ENCODE data around the gene EPB41L4B. TPM values are rescaled to one million over a fixed set of nuclear protein-coding genes. Genes with fewer than 3 reads are reported as not detected.

EPB41L4B gene
- total RNA-seq, 2 donors from 2014 or later: 41.9 to 122 TPM

DNA sequence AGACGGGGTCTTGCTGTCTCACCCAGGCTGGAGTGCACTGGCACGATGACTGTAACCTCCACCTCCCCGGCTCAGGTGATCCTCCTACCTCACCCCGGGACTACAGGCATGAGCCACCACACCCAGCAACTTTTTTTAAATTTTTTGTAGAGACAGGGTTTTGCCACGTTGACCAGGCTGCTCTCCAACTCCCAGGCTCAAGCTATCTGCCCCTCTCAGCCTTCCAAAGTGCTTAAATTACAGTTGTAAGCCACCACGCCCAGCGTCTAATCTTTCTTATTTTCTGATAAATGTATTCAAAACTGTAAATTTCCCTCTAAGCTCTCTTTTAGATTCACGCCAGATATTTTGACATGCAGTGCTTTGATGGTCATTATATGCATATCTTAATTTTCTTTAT, 164.2 kb downstream of the EPB41L4B start:
- Histone ChIP-seq H3K4me1 (no peaks in the 10 kb centered on the region), H3K9me3 (no peaks in the 10 kb centered on the region), H3K4me3 (no peak overlapping the region), H3K27me3 (no peaks in the 10 kb centered on the region), H3K27ac (no peak overlapping the region), H3K36me3 (replicated peaks in 1 of 2; ENCODE audit: insufficient read depth in 1 of 2, low read depth in 2 of 2) (no peaks in the 10 kb centered on the region)
- intact Hi-C loops (cut with DNase I): no loop called here
- ATAC-seq (no peak), DNase-seq (no peak)
- WGBS, 2 donors: 71 to 72% methylated on average over 8 of the region's 8 CpGs
- TF ChIP-seq POLR2A (IDR thresholded peaks at IDR 0.05): no peak
- TF ChIP-seq, protein P1, sequence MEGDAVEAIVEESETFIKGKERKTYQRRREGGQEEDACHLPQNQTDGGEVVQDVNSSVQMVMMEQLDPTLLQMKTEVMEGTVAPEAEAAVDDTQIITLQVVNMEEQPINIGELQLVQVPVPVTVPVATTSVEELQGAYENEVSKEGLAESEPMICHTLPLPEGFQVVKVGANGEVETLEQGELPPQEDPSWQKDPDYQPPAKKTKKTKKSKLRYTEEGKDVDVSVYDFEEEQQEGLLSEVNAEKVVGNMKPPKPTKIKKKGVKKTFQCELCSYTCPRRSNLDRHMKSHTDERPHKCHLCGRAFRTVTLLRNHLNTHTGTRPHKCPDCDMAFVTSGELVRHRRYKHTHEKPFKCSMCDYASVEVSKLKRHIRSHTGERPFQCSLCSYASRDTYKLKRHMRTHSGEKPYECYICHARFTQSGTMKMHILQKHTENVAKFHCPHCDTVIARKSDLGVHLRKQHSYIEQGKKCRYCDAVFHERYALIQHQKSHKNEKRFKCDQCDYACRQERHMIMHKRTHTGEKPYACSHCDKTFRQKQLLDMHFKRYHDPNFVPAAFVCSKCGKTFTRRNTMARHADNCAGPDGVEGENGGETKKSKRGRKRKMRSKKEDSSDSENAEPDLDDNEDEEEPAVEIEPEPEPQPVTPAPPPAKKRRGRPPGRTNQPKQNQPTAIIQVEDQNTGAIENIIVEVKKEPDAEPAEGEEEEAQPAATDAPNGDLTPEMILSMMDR (IDR thresholded peaks at IDR 0.05): no peak

DNA sequence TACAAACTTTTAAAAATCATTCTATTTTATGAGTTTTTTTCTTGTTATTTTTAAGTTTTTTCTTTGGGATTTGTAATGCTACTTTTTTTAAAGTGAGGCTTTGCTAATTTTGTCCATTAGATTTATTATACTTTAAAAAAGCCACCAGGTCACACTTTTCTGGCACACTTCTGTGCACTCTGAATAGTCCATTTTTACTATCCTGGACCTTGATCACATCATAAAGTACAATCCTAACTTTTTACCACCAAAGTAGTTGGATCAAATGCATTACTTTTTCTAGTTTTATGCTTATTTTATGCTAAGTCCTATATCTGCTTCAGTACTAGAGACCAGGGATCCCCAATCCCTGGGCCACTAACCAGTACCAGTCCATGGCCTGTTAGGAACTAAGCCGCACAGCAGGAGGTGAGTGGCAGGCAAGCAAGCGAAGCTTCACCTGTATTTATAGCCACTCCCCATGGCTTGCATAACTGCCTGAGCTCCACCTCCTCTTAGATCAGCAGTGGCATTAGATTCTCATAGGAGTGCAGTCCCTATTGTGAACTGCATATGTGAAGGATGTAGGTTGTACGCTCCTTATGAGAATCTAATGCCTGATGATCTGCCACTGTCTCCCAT, 169.8 kb downstream of the EPB41L4B start:
- 61 to 76% methylated on average over 2 to 3 of the region's 3 CpGs for WGBS, 2 donors
- Histone ChIP-seq H3K27me3 (no peaks in the 10 kb centered on the region), H3K27ac (no peak overlapping the region), H3K4me3 (no peak overlapping the region), H3K4me1 (no peaks in the 10 kb centered on the region), H3K9me3 (no peaks in the 10 kb centered on the region), H3K36me3 (replicated peaks in 1 of 2; ENCODE audit: insufficient read depth in 1 of 2, low read depth in 2 of 2) (no peaks in the 10 kb centered on the region)
- peak in 3 of 4 donors; percentile 12 to 36 (median 32) for DNase-seq
- intact Hi-C loops (cut with DNase I): no loop called here
- no peak for TF ChIP-seq POLR2A (IDR thresholded peaks at IDR 0.05)
- TF ChIP-seq, protein P1 (IDR thresholded peaks at IDR 0.05): no peak
- no peak for ATAC-seq

DNA sequence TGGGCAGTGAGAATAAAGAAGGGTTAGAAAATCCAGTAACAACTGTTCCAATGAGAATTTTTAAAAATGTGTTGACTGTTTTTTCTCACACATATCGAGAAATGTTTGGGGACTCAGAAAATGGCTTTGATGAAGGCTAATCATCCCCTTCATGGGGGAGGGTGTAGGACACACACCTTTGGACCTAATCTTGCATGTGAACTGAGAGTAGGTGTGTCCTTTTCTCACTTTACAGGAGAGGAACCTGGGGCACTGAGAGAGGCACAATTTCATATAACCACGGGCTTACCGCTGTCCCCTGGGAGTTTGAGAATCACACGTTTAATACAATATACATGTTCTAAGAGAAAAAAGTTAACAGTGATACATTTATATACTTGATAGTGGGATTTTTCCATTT, 171.1 kb downstream of the EPB41L4B start:
- WGBS, 2 donors: 88 to 93% methylated on average over 4 of the region's 4 CpGs
- no peak for TF ChIP-seq POLR2A (IDR thresholded peaks at IDR 0.05)
- TF ChIP-seq, protein P1 (IDR thresholded peaks at IDR 0.05): no peak
- H3K27ac ChIP-seq: no peak overlapping the region

DNA sequence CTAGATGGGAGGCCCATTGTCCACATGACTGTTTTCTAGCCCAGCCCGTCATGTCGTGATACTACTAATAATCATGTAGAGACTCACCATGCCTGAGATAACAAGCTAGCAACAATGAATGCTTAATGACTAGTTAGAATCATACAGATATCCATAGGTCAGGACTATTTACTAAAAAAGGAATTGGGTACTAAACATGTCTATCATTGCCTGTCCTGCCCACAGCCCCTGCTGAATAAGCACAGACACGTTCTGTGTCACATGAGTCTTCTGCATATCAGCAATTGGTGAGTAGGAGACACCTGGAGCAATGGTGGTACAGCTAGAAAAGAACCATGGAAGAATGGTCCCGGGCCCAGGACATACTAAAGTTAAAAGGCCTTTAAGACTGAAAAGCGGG, 171.8 kb downstream of the EPB41L4B start:
- Histone ChIP-seq H3K27ac (no peak overlapping the region), H3K4me3 (no peak overlapping the region), H3K36me3 (replicated peaks in 1 of 2; ENCODE audit: insufficient read depth in 1 of 2, low read depth in 2 of 2) (no peaks in the 10 kb centered on the region), H3K27me3 (no peaks in the 10 kb centered on the region), H3K4me1 (no peaks in the 10 kb centered on the region), H3K9me3 (no peaks in the 10 kb centered on the region)
- DNase-seq: no peak
- WGBS, 2 donors: 77 to 81% methylated on average over 5 of the region's 5 CpGs
- no peak for ATAC-seq
- TF ChIP-seq, protein P1 (IDR thresholded peaks at IDR 0.05): no peak
- no peak for TF ChIP-seq POLR2A (IDR thresholded peaks at IDR 0.05)
- intact Hi-C loops (cut with DNase I): no loop called here

More for the DNA sequence above, 171.1 kb downstream of the EPB41L4B start:
- Histone ChIP-seq H3K4me1 (no peaks in the 10 kb centered on the region), H3K27me3 (no peaks in the 10 kb centered on the region), H3K9me3 (no peaks in the 10 kb centered on the region), H3K36me3 (replicated peaks in 1 of 2; ENCODE audit: insufficient read depth in 1 of 2, low read depth in 2 of 2) (no peaks in the 10 kb centered on the region), H3K4me3 (no peak overlapping the region)
- no peak for ATAC-seq
- intact Hi-C loops (cut with DNase I): no loop called here
- no peak for DNase-seq

DNA sequence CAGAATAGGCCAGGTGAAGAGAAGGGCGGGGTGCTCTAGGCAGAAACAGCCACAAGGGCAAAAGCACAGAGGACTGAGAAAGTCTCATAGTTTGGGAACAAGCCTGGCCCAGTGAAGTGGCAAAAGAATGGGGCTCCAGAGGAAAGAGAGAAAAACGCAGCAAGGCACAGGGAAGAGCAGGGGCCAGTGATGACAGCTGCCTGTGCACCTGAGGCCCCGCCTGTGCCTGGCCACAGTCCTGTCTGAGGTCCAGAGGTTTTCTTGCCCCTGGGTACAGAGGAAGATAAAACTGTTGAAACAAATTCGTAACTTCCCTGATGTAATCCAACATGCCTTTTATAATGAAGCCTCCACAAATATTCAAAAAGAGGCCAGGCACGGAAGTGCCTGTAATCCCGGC, 175.8 kb downstream of the EPB41L4B start:
- Histone ChIP-seq H3K4me3 (no peak overlapping the region), H3K4me1 (no peaks in the 10 kb centered on the region), H3K9me3 (no peaks in the 10 kb centered on the region), H3K27ac (no peak overlapping the region), H3K27me3 (no peaks in the 10 kb centered on the region), H3K36me3 (replicated peaks in 1 of 2; ENCODE audit: insufficient read depth in 1 of 2, low read depth in 2 of 2) (no peaks in the 10 kb centered on the region)
- DNase-seq (no peak), ATAC-seq (no peak)
- intact Hi-C loops (cut with DNase I): no loop called here
- 79 to 82% methylated on average over 6 of the region's 6 CpGs for WGBS, 2 donors
- TF ChIP-seq POLR2A (IDR thresholded peaks at IDR 0.05): no peak
- TF ChIP-seq, protein P1 (IDR thresholded peaks at IDR 0.05): no peak

Measured in body of pancreas (tissue), 4 donors.